GM12874 (cell line): ENCODE measurements around the gene PSAPL1.

Source experiments
- TF ChIP-seq, protein P1 (sequence below): IDR thresholded peaks from 2 replicates; pipeline ENCODE4 v1.5.1; 2011; ENCODE audit warnings: low read depth, mild to moderate bottlenecking, control low read depth, low read length, moderate library complexity; ENCODE audit not compliant: insufficient read depth

PSAPL1 gene

DNA sequence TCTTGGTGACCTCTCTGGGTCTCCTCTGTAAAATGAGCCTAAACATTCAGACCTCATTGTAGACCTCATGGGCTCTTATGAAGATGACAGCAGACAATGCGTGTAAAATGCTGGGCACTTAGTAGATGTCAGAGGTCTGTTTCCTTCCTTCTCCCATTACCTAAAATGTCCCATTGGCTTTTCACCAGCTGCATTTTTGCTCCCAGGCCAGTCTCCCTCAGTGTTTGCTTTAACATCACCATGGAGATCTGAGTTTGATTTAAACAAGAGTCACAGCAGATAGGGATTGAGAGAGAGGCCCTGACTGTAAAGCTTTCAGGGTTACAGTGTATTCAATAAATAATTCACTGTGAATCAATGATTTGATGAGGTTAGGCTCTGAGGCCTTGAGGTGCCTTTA lies 24.3 kb downstream of the PSAPL1 start:
- TF ChIP-seq, protein P1, sequence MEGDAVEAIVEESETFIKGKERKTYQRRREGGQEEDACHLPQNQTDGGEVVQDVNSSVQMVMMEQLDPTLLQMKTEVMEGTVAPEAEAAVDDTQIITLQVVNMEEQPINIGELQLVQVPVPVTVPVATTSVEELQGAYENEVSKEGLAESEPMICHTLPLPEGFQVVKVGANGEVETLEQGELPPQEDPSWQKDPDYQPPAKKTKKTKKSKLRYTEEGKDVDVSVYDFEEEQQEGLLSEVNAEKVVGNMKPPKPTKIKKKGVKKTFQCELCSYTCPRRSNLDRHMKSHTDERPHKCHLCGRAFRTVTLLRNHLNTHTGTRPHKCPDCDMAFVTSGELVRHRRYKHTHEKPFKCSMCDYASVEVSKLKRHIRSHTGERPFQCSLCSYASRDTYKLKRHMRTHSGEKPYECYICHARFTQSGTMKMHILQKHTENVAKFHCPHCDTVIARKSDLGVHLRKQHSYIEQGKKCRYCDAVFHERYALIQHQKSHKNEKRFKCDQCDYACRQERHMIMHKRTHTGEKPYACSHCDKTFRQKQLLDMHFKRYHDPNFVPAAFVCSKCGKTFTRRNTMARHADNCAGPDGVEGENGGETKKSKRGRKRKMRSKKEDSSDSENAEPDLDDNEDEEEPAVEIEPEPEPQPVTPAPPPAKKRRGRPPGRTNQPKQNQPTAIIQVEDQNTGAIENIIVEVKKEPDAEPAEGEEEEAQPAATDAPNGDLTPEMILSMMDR = no peak

DNA sequence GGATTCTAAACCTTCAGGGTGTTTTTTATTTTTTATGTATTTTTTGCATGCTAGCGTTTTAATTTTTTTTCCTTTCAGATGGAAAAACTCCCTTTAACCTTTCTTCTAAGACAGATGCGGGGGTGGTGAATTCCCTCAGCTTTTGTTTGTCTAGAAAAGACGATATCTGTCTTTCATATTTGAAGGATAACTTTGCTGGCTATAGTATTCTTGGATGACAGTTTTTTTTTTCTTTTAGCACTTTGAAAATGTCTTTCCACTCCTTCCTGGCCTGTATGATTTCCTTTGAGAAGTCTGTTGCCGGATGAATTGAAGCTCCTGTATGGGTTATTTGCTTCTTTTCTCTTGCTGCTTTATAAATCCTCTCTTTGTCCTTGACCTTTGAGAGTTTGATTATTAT lies 26.6 kb downstream of the PSAPL1 start:
- TF ChIP-seq, protein P1 = no peak

DNA sequence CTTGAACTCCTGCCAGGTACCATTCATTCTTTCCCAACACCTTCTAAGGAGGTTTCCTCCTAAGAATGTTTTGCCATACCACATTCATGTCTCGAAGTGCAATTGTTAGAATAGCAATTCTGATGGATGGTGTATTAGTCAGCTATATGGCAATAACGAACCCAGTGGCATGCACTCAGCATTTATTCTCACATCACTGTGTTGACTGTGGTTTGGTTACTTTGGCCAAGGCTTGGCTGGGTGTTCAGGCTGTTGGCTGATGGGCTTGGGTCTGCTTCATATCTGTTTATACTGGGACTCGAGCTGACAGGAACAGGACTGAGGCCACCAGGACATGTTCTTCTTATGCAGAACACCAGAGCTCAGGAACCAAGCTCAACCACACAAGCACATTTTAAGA lies 31.7 kb downstream of the PSAPL1 start:
- TF ChIP-seq, protein P1 = no peak

DNA sequence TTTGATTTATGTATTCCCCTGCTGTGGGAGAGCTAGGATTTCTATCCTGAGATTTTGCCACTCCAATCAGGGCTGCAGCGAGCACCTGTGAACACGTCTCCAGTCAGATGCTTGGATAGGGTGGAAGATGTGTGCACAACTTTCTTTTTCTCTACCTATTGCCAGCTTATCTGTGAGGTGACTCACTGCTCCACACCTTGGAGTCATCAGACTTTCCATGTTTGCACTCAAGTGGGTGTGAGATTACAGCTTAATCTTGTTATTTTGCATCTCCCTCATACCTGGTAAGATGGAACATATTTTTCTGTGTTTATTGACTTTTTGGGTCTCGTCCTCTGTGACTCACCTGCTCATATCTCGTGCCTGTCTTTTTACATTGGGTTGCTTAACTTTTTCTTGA lies 32.2 kb downstream of the PSAPL1 start:
- TF ChIP-seq, protein P1 = no peak

DNA sequence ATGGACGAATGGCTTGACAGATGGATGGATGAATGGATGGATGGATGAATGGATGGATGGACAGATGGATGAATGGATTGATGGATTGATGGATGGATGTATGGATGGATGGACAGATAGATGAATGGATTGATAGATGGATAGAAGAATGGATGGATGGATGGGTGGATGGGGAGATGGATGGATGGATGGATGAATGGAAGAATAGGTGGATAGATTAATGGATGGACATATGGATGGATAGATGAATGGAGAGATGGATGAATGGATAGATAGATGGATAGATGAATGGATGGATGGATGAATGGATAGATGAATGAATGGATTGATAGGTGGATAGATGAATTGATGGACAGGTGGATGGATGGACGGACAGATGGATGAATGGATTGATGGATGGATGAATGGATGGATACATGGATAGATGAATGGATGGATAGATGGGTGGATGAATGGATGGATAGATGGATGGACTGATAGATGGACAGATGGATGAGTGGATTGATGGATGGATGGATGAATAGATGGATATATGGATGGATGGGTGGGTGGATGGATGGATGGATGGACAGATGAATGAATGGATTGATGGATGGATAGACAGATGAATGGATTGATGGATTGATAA lies 33.9 kb downstream of the PSAPL1 start:
- TF ChIP-seq, protein P1 = no peak

DNA sequence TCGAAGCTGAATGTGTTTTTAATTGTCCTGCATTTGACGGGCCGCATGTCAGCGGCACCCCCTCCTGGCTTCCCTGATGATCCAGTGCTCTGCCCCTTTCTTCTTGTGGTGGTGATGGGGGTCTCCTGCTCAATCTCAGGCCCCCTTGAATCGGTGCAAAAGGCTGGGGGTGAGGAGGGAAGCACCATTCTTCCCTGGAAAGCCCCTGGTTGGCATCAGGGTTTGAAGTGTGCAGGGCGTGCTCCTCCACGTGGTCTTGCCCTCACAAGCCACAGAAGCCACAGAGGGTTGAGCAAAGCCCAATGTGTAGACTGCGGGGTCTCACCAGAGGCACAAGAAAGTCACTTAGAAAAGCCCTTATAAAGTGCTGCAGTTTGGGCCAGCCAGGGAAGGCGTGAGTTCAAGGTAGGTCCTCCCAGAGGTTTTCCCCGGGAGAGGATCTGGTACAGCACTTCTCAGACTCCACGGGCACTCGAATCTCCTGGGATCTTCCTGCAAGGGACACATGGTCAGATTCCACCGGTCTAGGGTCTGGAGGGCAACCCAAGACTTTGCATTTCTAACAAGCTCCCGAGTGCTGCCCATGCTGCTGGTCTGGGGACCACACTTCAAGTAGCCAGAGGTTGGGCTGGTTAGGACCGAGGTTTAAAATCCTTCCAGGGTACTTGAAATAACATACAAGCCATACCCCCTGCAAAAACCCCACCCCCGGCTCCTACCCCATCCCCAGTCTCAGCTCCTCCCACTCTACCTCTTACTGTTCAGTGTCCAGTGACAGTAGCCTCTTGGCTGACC lies 35.1 kb downstream of the PSAPL1 start:
- TF ChIP-seq, protein P1 = no peak

DNA sequence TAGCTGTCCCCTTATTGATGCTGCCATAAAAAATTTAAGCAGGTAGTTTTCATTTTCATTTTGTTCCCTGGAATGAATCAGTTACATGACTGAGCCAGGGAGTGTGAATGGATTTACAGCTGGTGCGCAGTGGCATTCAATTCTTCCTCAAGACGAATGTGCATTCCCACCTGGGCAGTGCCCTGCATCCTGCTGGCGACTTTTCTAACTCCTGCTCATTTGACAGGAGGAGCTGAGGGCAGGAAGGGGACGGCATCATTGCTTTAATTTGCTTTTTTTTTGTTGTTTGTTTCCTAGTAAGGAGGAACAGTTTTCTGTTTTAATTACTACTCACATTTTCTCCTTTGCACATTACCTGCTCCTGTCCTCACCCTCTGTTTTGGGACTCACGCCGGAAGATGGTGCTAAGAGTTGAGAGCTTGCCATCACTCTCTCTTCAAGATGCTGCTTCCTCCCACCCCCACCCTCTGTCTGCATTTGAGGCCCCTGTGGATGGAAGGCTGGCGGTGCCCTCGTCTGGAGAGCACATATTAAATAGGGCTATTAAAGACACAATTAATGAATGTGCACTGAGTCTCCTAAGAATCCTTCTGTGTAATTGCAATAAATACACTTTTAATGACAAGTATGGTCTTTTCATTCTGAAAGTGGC lies 35.8 kb downstream of the PSAPL1 start:
- TF ChIP-seq, protein P1 = no peak
